EL (cell line): ENCODE data around the gene VSTM2L.
"Not testable (repeated sequence)": the region's sequence is repeated elsewhere in the genome, so short reads cannot be mapped to it uniquely, and the experiment has no call there.

Experiments used
- DNase-seq: peaks from one replicate; pipeline ENCODE4 v3.0.0-alpha.2; 2016

The VSTM2L gene, protein sequence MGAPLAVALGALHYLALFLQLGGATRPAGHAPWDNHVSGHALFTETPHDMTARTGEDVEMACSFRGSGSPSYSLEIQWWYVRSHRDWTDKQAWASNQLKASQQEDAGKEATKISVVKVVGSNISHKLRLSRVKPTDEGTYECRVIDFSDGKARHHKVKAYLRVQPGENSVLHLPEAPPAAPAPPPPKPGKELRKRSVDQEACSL

DNA sequence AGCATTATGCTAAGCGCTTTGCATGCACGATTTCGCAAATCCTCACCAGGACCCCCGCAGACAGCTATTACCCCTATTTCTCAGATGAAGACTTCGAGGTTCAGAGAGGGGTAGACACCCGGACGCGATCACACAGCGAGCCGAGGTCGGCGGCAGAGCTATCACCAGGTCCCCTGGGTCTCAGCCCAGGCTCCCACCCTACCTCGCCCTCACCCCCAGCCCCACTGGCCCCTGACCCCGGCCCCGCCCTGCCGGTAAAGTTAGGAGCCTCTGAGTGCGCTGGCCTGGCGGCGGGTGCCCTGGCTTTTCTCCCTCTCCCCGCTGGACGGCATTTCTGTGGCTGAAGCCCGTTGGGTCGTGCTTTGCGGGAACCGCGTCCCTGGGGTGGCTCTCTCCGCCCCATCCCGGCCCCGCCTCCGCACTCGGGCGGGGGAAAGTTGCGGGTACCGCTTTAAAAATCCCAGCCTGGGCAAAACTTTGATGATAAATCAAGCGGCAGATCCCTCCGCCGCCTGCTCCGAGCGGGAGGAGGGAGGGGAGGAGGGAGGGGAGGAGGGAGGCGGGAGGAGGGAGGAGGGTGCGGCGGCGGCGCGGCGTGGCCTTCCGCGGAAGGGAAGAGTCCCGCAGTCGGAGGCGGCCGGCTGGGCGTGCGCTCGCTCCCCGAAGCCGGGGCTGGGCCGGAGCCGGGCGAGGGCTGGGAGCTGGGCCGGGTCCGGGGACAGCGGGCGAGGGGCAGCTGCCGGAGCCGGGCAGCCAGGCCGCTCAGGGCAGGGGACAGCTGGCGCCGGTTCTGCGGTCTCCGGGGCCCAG is at the start of gene VSTM2L:
Gene VSTM2L, plus strand, starts transcription at position 624 of the 810 bp plus-strand sequence. CDS start 224 bp downstream, outside the sequence.
- DNase-seq: peak; percentile 49

DNA sequence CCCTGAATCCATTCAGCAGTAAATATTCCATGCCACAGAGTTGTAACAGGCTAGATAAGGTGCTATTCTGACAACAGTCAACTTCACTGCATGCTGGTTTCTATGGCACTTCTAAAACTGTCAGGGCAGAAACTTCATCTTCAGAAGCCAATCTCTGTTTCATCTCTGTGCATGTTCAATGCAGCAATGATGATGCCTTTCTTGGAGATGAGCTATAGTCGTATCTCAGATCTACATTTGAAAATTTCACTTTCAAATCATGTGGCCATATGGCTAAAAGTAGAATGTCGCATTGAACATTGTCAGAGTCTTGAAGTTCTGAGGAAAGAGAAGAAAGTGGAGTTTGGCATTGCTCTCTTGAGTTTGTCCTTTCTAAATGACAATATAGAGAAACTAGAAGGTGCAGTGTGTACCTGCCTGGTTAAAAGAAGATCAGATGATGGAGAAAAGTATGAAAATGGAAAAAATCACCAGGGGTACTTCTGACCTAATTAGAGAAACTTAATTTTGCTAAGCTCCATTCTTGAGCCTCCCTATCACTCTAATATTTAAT is 49.0 kb upstream of the VSTM2L start:
- DNase-seq: no peak

DNA sequence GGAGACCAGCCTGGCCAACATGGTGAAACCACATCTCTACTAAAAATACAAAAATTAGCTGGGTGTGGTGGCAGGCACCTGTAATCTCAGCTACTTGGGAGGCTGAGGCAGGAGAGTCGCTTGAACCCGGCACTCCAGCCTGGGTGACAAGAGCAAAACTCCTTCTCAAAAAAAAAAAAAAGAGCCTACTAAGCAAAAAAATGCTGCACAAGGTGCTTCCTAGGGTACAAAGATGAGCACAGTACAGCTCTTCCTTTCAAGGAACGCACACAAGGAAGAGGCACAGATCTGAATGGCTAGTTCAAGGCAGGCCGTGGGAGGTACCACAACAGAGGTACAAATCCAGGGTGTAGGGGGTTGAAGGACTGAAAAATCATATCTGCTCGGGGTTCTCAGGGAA is 46.9 kb upstream of the VSTM2L start:
- DNase-seq: not testable (repeated sequence)

DNA sequence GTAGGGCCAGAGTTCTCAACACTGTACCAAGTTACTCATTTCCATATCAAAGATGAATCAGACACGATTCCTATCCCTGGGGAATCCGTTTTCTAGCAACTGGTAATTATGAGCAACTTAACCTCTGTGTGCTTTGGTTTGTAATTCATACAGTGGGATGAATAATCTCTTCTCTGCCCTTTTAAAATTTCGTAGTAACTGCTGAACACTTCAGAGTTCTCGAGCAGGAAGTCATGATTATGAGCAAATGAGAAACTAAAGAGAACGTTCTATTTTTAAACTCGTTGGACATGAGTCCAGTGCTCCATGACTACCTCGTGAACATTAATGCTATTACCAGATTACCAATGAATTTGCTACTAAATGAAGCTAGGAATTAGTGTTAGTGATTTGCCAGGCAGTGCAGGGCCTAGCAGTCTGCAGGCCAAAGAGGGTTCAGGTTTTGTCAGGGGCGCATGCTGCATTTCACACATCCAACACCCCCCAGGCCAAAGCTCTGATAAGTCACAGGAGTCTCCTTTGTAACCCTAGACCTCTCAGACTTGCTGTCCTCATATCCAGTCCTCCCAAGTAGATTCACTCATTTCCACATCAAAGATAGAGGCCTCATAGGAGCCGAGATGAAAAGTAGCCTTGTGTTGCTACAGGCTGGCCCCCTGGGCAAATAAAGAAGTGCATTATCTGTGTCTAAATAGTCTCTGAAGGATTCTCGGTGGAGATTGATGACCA is 45.8 kb upstream of the VSTM2L start:
- DNase-seq: peak; percentile 57

DNA sequence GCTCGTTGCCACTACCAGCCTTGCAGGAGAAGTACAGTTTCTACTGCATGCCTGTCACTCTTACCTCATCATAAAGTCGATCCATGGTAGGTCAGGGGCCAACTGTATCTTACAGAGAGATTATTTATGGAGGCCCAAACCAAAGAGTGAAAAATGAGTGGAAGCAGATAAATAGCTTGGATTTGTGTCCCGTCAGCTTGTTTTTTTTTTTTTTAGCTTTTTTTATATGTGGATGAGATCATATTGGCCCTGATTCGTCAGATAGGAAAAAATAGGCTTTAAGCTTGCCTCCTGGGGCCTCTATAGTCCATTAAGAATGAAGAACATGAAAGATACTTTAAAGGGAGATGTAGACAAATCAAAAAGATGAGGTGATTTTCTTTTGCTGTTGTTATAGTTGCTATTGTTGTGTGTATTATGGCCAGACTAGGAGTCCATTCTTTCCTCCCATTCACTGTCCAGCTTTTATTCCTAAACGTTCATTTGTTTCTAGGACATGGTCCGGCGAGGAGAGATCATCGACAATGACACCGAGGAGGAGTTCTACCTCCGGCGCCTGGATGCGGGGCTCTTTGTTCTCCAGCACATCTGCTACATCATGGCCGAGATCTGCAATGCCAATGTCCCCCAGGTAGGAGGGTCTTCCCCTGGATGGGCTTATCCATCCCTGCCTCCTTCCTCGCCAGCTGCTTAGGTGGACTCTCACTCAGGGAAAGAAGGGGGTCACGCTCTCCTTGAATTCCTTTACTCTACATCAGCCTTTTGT is 43.3 kb upstream of the VSTM2L start:
- DNase-seq: no peak

DNA sequence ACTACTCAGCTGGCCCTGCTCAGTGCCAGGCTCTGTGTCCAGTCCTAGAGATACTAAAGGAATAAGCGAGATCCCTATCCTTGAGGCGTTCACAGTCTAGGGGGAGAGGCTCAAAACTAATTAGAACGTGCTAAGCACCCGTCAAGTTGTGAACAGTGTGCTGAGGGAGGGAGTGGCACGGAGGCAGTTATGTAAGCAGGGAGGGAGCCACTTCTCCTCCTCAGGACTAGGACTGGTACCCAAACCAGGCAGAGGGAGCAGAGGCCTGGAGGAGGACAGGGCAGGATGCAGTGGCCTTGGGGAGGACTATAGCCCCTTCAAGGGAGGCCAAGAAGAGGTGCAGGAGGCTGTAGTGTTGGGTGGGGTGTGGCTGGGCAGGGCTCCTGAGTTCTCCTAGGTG is 39.6 kb upstream of the VSTM2L start:
- no peak for DNase-seq

DNA sequence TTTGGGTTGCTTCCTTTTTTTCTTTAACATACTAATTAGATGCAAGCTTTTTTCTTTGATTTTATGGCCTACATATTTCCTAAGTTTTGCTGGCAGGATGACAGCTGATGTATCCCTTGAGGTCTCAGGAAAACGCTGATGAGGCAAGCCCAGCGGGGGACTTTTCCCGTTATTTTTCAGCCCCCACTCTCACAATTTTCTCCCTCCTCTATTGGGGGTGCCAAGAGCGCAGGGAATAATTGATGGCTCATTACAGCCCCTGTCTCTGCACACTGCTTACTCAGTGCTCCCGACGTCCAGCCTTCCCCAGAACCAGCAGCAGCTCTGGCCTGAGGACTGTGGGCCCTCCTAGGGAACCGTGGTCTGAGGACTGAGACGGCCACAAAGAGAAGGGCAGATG is 38.6 kb upstream of the VSTM2L start:
- no peak for DNase-seq

DNA sequence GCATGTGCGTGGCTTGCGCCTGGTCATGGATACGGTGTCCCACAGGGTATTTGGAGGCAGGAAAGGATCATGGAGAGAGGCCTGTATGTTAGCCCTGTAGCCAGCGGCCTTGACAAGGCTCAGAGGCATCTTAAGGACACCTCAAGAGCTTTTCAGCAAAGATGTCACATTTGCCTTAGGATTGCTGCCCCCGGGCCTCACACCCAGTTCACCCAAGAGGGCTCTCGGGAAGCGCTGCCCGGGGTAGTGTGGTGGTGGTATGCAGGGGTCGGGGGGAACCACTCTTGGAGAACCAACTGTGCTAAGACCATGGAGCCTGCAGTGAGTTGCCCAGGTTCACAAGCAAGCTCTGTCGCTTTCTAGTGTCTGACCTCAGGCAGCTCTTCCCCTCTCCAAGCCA is 36.9 kb upstream of the VSTM2L start:
- DNase-seq: no peak

DNA sequence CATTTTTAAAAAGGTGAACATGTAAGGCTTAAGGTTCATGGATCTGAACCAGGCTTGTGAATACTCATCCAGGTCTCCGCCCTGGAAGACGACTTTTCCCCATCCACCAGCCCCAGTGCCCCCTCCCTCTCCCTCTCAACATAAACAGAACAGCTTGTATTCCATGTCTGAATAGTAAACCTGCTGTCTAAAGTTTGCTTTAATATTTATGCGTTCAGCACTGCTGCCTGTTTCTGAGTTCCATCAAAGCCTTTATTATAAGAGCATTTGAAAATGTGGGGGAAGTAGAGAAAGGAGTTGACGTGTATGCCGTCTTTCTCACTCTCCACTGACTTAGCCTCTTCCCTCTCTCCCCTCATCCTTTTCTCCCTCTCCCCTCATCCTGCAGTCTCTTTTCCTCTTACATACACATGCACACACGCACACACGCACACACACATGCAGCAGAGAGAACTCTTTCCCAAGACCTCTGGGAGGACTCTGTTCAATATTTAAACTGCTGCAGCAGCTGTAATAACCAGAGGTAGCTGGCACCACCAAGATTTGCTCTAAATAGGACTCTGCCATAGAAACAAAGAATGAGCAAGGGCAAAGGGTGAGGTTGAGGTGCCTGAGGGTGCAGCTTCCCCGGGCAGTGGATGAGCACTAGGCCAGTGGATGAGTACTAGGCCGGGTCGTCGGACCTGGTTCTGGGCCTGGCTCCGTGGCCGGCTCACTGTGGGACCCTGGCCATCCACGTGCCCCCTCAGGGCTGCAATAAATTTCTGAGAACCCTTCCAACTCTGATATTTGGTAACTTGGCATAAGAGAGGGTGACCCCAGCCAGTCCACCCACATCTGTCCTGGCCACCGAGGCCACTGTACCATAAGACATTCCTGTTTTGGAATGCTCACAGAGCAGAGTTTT is 35.4 kb upstream of the VSTM2L start:
- no peak for DNase-seq

DNA sequence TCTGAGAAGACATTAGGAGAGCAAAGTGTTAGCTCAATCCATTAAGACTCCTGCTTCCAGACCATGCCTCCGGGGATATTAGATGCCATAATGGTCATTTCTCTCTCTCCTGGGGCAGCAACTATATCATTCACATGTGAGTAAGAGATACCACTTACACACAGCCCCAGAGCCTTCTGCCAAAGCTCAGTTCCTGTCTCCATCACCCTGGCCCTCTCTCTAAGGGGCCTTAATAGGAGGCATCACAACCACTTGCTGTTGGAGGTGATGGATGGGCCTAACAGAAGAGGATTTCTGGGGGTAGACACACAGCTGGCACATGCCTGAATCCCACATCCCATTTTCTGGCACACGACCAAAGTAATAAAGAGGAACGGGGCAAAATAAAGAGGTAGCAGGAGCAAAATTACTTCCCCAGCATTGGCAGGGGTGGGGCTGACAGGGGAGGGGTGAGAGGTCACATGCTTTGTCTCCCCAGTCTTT is 34.0 kb upstream of the VSTM2L start:
- DNase-seq: no peak

DNA sequence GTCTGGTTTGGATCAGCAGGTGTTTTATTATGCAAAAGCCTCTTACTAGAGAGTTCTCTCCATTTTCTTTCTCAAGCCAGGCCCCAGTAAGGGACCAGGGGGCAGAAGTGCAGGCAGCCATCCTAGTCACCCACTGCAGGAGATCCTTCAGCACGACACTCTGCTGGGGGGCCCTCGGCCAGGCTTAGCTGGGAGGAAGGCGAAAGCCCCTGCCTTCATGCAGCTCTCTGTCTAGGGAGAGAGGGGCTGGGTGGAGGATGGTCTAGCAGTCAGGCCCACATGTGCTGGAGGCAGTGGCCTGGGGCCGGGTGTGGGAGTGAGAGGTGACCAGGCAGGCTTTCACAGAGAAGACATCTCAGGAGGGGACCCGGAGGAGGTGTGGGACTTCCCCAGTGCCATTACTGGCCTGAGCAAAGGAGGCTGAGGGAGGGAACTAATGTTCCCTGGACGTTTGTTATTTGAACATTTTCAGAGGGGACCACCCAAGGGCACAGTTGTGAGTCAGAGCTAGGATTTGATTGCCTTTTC is 33.5 kb upstream of the VSTM2L start:
- DNase-seq: no peak

DNA sequence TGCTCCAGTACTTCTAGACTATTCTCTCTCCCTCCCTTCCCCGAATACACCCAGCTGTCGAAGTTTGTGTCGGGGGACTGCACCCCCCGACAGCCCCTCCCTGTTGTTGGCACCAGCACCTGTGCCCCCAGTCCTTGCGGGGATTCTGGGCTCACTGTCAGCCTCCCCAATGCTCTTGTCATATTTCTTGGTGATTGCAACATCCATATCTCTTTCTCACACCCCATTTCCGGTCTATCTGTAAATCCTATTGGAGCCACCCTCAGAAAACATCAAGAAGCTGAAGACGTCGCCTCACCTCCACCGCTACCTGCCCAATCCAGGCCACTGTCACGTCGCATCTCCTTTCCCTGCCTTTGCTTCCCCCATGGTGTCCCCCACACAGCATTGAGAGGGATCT is 32.6 kb upstream of the VSTM2L start:
- no peak for DNase-seq

DNA sequence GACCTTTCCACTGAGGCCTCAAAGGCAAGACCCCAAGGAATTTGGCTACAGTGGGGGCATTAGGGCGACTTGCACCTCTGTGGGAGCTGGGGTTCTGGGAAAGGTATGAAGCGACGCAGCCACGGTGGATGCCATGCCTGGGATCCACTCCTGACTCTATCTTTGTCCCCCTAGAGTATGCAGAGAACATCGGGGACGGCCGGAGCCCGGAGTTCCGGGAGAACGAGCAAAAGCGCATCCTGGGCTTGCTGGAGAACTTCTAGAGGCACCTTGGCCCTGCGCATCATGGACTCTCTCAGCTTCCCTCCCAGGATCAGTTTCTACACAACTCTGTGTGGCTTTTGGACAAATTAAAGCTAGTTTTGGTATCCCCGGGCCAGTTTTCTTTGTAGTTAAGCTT is 31.2 kb upstream of the VSTM2L start:
- DNase-seq: no peak

DNA sequence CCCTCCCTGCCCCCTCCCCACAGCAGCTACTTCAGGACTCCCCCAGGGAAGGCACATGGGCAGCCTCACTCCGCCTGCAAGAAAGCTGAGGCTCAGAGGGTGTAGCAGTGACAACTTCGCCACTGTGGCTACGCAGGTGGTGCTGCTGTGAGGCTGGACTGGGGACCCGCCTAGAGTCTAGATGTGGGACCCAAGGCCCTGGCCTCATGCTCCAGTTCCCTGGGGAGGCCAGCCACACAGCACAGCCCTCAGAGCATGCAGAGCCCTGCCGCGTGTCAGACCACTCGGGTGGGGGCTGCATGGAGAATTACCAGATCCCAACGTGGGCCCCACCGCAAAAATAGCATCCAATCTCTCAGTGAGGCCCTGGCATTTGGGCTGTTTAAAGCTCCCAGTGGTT is 30.8 kb upstream of the VSTM2L start:
- no peak for DNase-seq

DNA sequence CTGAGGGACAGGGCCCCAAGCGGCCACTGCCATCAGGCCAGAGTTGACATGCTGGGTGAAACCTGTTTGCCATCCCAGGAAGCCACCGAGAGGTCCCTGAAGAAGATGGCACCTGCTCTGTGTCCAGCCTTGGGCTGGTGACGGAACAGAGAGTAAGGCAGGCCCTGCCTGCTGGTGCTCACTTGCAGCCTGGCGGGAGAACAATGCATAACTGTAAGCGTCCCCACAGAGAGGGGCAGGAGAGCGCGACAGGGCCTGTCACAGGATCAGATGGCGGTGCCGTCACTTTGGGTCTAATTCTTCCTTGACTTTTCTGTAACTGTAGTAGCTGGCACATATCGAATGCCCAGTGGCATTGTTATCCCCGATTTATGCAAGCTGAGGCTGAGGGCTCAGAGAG is 29.0 kb upstream of the VSTM2L start:
- DNase-seq: no peak

DNA sequence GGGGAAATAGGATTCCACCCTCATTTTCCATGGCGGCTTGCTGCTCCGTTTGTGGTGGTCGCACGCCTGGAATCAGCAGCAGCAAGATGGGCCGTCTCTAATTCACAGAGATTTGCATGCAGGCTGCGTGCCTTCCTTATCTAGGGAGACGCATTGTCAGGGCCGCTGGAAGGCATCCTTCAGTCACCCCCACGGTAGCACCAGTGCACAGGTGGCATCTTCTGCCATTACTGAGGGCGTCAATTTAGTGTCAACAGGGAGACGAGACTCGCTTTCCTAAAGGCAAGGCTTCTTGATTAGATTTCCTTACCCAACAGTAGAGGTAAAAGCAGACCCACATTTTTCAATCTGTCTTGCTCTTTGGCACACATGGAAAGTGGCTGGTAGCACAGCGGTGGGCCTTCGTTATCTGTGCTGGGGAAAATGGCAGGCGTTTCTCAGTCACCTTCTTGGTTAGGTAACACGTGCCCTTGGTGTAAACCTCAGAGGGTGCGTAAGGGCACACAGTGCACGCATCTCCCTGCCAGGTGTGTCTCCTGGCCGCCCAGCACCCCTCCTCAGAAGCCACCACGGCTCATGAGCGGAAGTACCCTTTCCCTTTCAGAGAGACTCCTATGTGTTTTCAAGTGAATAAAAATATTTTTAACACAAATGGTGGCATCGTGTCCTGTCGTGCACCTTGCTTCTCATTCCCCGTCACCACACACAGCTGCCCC is 27.3 kb upstream of the VSTM2L start:
- no peak for DNase-seq

DNA sequence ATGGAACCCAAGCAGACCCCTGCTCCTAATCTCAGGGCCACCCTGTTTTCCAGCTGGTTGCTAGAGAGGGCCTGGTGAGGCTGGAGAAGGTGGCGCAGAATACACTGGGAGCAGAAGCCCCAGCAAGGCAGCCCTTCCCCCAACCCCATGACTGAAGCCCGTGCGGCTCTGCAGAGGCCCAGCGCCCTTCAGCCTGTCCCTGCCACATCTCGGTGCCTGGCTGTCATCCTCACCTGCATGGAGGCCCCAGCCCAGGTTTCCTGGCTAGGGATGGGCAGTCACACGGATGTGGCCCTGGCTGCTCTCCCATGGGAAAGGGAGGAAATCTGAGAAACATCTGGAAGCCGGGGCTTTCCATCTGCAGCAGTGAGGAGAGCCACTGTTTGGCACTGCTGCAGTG is 26.1 kb upstream of the VSTM2L start:
- DNase-seq: no peak

DNA sequence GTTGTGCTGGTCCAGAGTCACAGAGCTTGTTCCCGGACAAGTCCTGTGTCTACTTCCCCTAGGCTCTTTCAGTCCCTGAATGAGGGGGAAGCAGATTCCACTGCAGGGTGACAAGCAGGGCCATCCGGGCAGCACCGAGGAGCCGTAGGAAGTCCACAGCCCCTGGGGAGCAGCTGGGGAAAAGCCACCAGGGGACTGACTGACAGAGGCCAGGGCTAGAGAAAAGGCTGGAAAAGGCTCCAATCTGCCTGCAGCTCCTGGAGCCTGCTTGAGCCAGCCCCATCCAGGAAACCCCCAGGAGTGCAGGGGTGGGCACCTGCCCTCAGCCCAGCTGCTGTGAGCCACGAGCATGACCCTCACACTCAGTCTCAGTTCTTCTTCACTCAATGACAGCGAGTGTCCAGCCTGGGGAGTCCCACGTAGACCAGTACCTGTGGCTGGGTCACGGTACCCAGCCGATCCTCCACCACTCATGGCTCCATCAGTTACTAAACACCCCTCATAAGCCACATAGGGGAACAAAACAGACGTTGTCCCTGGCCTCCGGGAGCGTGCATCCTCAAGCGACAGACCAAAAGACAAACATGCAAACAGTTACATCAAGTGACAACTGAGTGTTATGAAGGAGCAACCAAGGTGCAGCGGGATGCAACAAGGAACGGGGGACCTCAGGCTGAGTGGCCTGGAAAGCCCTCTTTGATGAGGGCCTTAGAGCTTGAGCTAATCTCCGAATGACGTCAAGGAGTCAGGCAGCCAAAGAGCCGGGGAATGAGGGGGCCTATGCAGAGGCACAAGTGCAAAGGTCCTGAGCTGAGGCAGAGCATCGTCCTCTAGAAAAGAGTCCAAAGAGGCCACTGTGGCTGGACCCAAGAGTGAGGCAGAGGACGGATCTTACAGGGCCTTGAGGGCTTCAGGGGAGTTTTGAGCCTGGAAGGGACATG is 24.8 kb upstream of the VSTM2L start:
- no peak for DNase-seq

DNA sequence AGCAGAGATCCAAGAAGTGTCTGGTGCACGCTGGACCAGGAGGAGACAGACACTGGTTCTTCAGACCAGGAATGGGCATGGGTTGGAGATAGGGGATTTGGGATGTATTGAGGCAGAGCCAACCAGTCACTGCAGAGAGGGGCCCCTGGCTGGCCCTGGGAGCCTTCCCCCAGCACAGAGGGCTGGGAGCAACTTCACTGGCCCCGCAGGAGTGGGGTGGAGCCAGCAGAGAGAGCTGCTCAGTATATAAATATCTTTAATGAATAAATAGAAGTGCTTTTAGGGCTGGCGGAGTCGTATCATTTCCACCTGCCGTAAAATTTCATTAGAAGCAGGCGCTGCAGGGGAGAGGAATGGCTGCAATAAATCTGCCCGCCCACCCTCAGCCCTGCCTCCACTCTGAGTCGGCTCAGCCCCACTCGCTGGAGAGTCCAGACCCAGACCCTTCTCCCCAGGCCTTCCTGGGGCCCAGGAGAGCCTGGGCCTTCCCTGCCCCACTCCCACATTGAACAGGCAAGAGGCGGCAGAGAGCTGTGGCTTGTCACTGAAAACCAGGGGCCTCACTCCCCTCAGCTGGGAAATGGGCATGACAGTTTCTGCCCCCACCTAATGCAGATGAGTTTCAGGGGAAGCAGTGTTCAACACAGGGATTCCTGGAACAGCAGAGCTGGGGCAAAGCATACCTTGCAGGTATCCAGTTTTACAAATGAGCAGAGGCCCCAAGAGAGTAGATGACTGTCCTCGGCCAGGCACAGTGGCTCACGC is 23.9 kb upstream of the VSTM2L start:
- no peak for DNase-seq
